GM10248 (cell line): ENCODE measurements around the gene ANKRD17.

Experiments
- CTCF ChIA-PET: fragments of 300-600 bp; sonication (Branson Sonifier 250); formaldehyde crosslinking; extraction: SDS; loops from one replicate; lab custom pipeline; 2021; ENCODE audit warnings: antibody characterized with exemption; lab: Yijun Ruan, JAX
- POLR2A ChIA-PET: fragments of 350-650 bp; sonication (Branson Sonifier 250); formaldehyde crosslinking; extraction: SDS; loops from one replicate; lab custom pipeline; 2020; ENCODE audit warnings: antibody characterized with exemption; lab: Yijun Ruan, JAX
- DNase-seq: peaks from one replicate; pipeline ENCODE4 v3.0.0; 2012; ENCODE audit errors: extremely low spot score
- TF ChIP-seq, protein P1 (sequence below): IDR thresholded peaks from 2 replicates; pipeline ENCODE4 v1.5.1; 2012; ENCODE audit warnings: mild to moderate bottlenecking, low read depth; ENCODE audit errors: extremely low read depth, missing control alignments, control extremely low read depth

ANKRD17 gene

DNA sequence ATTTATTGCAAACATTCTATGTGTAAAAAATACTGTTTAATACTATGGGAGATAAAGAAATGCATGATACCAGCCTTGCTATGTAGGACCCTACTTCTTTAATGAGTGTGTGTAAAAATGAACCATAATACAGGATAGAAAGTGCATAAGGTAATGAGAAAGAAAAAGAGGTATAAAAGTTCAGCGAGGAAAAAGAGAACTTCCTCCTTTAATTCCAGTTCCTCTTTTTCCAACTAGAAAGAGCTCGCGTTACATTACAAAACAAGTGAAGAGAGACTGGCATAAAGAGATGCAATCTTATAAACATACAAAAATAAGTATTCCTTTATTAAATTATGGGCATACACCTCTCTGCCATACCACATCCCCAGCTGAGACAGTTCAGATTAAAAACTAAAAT is 77.4 kb downstream of the ANKRD17 start:
- DNase-seq = no peak
- ChIA-PET POLR2A (no interaction called here), CTCF (interaction anchor here (0.7 to 2.8 kb wide), 3 partner anchors 16 to 30 kb away, joined by 3 to 9 read pairs (median 3); no protein-coding TSS in a partner anchor)

DNA sequence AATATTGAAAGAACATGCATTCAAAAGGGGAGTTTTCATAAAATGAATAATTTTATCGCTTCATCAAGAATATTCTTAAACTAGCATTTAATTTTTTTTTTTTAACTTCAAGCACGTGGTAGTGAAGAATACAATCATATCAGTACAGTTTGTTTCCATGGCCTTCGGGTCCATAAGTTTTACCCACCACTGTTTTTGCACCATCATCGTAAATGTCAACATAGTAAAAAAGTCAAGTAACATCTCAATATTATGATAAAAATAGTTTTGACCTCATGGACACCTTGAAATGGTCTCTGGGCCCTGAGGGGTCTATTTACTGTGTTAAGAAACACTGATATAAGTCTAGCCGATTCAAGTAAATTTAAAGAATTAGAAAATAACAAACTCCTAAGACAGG is 80.2 kb downstream of the ANKRD17 start:
- no peak for DNase-seq
- TF ChIP-seq, protein P1, sequence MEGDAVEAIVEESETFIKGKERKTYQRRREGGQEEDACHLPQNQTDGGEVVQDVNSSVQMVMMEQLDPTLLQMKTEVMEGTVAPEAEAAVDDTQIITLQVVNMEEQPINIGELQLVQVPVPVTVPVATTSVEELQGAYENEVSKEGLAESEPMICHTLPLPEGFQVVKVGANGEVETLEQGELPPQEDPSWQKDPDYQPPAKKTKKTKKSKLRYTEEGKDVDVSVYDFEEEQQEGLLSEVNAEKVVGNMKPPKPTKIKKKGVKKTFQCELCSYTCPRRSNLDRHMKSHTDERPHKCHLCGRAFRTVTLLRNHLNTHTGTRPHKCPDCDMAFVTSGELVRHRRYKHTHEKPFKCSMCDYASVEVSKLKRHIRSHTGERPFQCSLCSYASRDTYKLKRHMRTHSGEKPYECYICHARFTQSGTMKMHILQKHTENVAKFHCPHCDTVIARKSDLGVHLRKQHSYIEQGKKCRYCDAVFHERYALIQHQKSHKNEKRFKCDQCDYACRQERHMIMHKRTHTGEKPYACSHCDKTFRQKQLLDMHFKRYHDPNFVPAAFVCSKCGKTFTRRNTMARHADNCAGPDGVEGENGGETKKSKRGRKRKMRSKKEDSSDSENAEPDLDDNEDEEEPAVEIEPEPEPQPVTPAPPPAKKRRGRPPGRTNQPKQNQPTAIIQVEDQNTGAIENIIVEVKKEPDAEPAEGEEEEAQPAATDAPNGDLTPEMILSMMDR = no peak
- CTCF ChIA-PET = interaction anchor here (2.7 kb wide), 1 partner anchor 79 kb away, joined by 8 read pairs; the partner anchor contains the start of gene ANKRD17
- POLR2A ChIA-PET = no interaction called here

More for the DNA sequence above, 77.4 kb downstream of the ANKRD17 start:
- TF ChIP-seq, protein P1 = no peak

DNA sequence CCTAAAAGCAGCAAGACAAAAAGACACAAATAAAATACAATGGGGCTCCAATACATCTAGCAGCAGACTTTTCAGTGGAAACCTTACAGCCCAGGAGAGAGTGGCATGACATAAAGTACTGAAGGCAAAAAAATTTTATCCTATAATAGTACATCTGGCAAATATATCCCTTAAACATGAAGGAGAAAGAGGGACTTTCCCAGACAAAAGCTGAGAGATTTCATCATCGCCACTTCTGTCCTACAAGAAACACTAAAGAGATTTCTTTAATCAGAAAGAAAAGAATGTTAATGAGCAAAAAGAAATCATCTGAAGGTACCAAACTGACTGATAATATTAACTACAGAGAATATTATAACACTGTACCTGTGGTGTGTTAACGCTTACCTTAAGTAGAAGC is 86.4 kb downstream of the ANKRD17 start:
- POLR2A ChIA-PET = no interaction called here
- CTCF ChIA-PET = interaction anchor here (1.0 kb wide), 1 partner anchor 11 kb away, joined by 3 read pairs; no protein-coding TSS in a partner anchor
- TF ChIP-seq, protein P1 = no peak

DNA sequence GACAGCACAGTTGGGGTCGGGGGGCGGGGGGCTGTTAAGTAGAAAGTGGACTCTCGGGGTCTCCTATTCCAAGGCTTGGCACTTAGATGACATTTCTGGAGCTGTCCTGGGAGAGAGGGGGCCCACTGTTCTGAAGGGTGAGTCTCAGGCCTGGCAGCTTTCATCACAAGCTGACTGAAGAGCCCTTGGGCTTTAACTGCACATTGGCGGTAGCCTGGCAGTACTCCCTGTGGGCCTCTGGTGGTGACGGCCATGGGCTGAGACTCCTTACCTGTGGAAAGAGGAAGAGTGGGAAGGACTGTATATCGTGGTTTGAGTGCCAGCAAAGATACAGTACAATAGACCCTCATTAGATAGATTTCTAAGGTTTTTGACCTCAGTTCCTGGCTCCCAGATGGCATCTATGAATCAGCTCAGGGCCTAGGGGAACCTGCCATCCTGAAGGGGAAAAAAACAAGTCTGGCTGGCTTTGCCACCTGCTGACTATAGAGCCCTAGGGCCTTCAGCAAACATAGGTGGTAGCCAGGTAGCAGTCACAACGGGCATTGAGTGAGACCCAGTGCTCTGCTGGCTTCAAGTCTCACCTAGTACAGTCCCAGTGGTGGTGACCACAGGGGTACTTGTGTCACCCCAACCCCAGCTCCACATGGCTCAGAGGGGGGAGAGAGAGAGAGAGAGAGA is 87.9 kb downstream of the ANKRD17 start:
- TF ChIP-seq, protein P1 = no peak
- DNase-seq = no peak
- ChIA-PET CTCF (interaction anchor here (0.9 to 1.7 kb wide), 4 partner anchors 8 to 43 kb away, joined by 3 to 4 read pairs (median 3); no protein-coding TSS in a partner anchor), POLR2A (interaction anchor here (0.6 kb wide), 1 partner anchor 25 kb away, joined by 6 read pairs; no protein-coding TSS in a partner anchor)

More for the DNA sequence above, 86.4 kb downstream of the ANKRD17 start:
- no peak for DNase-seq

DNA sequence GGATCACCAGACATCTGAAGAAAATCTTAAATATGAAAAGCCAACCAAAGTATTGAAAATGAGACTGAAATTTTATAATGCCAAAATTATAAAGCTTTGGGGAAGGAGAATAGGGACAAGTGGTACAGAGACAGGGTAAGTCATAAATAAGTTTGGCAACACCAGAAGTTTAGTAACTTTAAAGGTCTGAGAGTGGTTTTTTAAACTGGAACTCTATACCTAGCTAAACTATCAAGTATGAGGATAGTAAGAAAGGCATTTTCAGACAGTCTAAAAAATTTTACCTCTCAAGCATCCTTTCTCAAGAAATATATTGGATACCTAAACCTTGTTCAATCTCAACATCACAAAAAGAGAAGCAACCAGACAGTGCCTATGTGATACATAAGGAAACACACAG is 92.4 kb downstream of the ANKRD17 start:
- POLR2A ChIA-PET = no interaction called here
- TF ChIP-seq, protein P1 = no peak
- CTCF ChIA-PET = interaction anchor here (0.8 kb wide), 1 partner anchor 29 kb away, joined by 3 read pairs; no protein-coding TSS in a partner anchor
- no peak for DNase-seq

DNA sequence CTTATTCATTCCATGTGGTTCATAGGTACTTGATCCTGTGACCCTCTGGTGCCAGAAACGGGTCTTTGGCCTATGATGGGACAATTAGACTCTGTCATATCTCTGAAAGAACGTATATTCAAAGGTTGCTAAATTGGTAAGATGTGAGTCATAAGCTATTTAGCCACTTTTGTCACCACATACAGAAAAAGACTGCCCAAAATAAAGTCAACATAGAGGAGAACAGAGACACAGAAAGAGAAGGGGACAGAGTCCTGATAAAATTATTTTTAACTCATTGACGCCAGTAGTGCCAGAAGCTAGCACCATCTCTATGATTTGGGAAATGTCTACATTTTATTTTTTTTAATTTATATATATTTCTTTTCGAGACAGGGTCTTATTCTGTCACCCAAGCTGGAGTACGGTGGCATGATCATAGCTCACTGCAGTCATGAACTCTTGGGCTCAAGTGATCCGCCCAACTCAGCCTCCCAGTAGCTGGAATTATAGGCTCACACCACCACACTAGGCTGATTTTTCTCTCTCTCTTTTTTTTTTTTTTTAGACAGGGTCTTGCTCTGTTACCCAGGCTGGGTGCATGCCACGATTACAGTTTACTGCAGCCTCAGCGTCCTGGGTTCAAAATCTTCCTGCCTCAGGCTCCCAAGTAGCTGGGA is 96.9 kb downstream of the ANKRD17 start:
- CTCF ChIA-PET = interaction anchor here (0.7 to 2.0 kb wide), 6 partner anchors 9 to 95 kb away, joined by 3 to 11 read pairs (median 4); no protein-coding TSS in a partner anchor

More for the DNA sequence above, 96.9 kb downstream of the ANKRD17 start:
- TF ChIP-seq, protein P1 = no peak
- no peak for DNase-seq
- POLR2A ChIA-PET = no interaction called here
